Measurements from ENCODE around the gene PLA2G2C. TPM values are rescaled to one million over a fixed set of nuclear protein-coding genes. Genes with fewer than 3 reads are reported as not detected.
"Not testable (repeated sequence)": the region's sequence is repeated elsewhere in the genome, so short reads cannot be mapped to it uniquely, and the experiment has no call there.

Gene PLA2G2C
- total RNA-seq, 1 donor from 2014 or later, result not detected

DNA sequence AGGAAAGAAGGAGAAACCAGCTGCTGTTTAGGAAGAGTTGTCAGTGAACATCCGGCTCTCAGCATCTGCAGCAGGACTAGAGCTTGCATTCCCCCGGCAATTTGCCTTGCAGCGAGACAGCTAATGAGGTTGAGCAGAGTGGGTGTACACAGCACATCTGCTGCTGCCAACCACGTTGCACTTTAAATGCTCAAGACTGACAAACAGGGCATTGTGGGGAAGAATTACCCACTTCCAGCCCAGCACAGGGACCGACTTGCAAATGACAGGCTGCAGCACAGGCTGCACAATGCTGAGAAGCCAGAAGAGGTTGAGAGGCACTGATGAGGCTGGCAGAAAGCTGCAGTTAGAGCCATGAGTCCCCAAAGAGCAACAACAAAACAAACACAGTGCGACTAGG is 47.5 kb upstream of the PLA2G2C start:
- no peak overlapping the region for H3K4me2 ChIP-seq (ENCODE audit: low read length)
- DNase-seq (ENCODE audit: low read depth), result no peak
- H3K9me3 ChIP-seq (ENCODE audit: insufficient read depth, low read depth, low read length), result no peaks in the 10 kb centered on the region
- H3K4me1 Mint-ChIP-seq (ENCODE audit: low read depth, unreplicated experiment), result no peaks in the 10 kb centered on the region
- TF ChIP-seq EZH2 (IDR thresholded peaks at IDR 0.05; ENCODE audit: insufficient read depth, low read length), result no peak
- TF ChIP-seq, protein P1, sequence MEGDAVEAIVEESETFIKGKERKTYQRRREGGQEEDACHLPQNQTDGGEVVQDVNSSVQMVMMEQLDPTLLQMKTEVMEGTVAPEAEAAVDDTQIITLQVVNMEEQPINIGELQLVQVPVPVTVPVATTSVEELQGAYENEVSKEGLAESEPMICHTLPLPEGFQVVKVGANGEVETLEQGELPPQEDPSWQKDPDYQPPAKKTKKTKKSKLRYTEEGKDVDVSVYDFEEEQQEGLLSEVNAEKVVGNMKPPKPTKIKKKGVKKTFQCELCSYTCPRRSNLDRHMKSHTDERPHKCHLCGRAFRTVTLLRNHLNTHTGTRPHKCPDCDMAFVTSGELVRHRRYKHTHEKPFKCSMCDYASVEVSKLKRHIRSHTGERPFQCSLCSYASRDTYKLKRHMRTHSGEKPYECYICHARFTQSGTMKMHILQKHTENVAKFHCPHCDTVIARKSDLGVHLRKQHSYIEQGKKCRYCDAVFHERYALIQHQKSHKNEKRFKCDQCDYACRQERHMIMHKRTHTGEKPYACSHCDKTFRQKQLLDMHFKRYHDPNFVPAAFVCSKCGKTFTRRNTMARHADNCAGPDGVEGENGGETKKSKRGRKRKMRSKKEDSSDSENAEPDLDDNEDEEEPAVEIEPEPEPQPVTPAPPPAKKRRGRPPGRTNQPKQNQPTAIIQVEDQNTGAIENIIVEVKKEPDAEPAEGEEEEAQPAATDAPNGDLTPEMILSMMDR (IDR thresholded peaks at IDR 0.05; ENCODE audit: insufficient read depth, low read depth, low read length), result no peak
- H2AFZ ChIP-seq (ENCODE audit: low read depth, low read length), result no peak overlapping the region
- no peak overlapping the region for H3K27ac Mint-ChIP-seq (ENCODE audit: unreplicated experiment)
- H3K27me3 Mint-ChIP-seq (ENCODE audit: low read depth, unreplicated experiment), result peaks cover 34% of the 10 kb centered on the region
- no peaks in the 10 kb centered on the region for H3K36me3 Mint-ChIP-seq (ENCODE audit: low read depth, unreplicated experiment)
- H3K9me3 Mint-ChIP-seq (ENCODE audit: unreplicated experiment), result no peaks in the 10 kb centered on the region
- H3K4me1 ChIP-seq (ENCODE audit: insufficient read depth, low read length), result no peaks in the 10 kb centered on the region
- no peak overlapping the region for H3K4me3 Mint-ChIP-seq (ENCODE audit: unreplicated experiment)
- no peaks in the 10 kb centered on the region for H3K79me2 ChIP-seq (ENCODE audit: insufficient read depth, low read length)
- no peak for FAIRE-seq
- no peaks in the 10 kb centered on the region for H4K20me1 ChIP-seq (ENCODE audit: insufficient read depth, low read length)
- peaks cover 21% of the 10 kb centered on the region for H3K27me3 ChIP-seq (ENCODE audit: insufficient read depth, low read length)
- H3K4me3 ChIP-seq (ENCODE audit: insufficient read depth, low read depth, low read length), result no peak overlapping the region
- H3K27ac ChIP-seq (ENCODE audit: low read depth, low read length), result no peak overlapping the region
- no peak overlapping the region for H3K9ac ChIP-seq (ENCODE audit: low read length)
- H3K36me3 ChIP-seq (ENCODE audit: insufficient read depth, low read length), result no peaks in the 10 kb centered on the region

DNA sequence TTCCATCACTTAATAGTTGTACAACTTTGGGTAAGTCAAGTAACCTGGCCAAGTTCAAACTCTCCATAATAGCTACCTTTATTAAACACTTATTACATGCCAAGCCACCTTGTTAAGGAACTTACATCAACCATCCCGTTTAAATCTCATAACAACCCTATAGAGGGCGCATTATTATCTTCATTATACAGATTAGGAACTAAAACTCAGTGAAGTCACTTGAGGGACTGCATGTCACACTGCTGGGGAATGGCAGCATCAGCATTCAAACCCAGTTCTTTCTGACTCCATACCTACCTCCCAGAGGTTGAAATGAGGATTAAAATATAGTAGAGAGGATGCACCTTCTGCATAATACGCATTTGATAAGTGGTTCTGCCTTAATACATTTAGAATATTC is 47.1 kb upstream of the PLA2G2C start:
- Mint-ChIP-seq H3K4me3 (ENCODE audit: unreplicated experiment) (no peak overlapping the region), H3K4me1 (ENCODE audit: low read depth, unreplicated experiment) (no peaks in the 10 kb centered on the region), H3K27me3 (ENCODE audit: low read depth, unreplicated experiment) (peaks cover 39% of the 10 kb centered on the region), H3K36me3 (ENCODE audit: low read depth, unreplicated experiment) (no peaks in the 10 kb centered on the region), H3K9me3 (ENCODE audit: unreplicated experiment) (no peaks in the 10 kb centered on the region), H3K27ac (ENCODE audit: unreplicated experiment) (no peak overlapping the region)
- Histone ChIP-seq H3K27me3 (ENCODE audit: insufficient read depth, low read length) (peaks cover 26% of the 10 kb centered on the region), H3K9ac (ENCODE audit: low read length) (no peak overlapping the region), H4K20me1 (ENCODE audit: insufficient read depth, low read length) (no peaks in the 10 kb centered on the region), H3K79me2 (ENCODE audit: insufficient read depth, low read length) (no peaks in the 10 kb centered on the region), H3K9me3 (ENCODE audit: insufficient read depth, low read depth, low read length) (no peaks in the 10 kb centered on the region), H2AFZ (ENCODE audit: low read depth, low read length) (no peak overlapping the region), H3K36me3 (ENCODE audit: insufficient read depth, low read length) (no peaks in the 10 kb centered on the region), H3K4me3 (ENCODE audit: insufficient read depth, low read depth, low read length) (no peak overlapping the region), H3K27ac (ENCODE audit: low read depth, low read length) (no peak overlapping the region), H3K4me2 (ENCODE audit: low read length) (no peak overlapping the region), H3K4me1 (ENCODE audit: insufficient read depth, low read length) (no peaks in the 10 kb centered on the region)
- FAIRE-seq (no peak), DNase-seq (ENCODE audit: low read depth) (no peak)
- TF ChIP-seq EZH2 (IDR thresholded peaks at IDR 0.05; ENCODE audit: insufficient read depth, low read length), result no peak
- TF ChIP-seq, protein P1 (IDR thresholded peaks at IDR 0.05; ENCODE audit: insufficient read depth, low read depth, low read length), result peak; percentile 46

DNA sequence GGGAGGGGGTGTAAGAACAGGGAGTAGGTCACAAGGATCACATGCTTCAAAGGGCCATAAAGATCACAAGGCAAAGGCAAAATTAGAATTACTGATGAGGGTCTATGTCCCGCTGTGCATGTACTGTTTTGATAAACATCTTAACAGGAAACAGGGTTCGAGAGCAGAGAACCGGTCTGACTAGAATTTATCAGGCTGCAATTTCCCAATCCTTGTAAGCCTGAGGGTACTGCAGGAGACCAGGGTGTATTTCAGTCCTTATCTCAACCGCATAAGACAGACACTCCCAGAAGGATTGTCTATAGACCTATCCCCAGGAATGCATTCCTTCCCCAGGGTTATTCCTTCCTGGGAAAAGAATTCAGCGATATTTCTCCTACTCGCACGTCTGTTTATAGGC is 46.2 kb upstream of the PLA2G2C start:
- not testable (repeated sequence) for FAIRE-seq; H3K4me3 Mint-ChIP-seq (ENCODE audit: unreplicated experiment); H3K4me1 Mint-ChIP-seq (ENCODE audit: low read depth, unreplicated experiment); H3K27ac Mint-ChIP-seq (ENCODE audit: unreplicated experiment); H3K9ac ChIP-seq (ENCODE audit: low read length); H3K36me3 Mint-ChIP-seq (ENCODE audit: low read depth, unreplicated experiment); DNase-seq (ENCODE audit: low read depth); H3K79me2 ChIP-seq (ENCODE audit: insufficient read depth, low read length); H3K9me3 ChIP-seq (ENCODE audit: insufficient read depth, low read depth, low read length); H4K20me1 ChIP-seq (ENCODE audit: insufficient read depth, low read length); H3K4me1 ChIP-seq (ENCODE audit: insufficient read depth, low read length); H3K4me2 ChIP-seq (ENCODE audit: low read length); H3K4me3 ChIP-seq (ENCODE audit: insufficient read depth, low read depth, low read length); H2AFZ ChIP-seq (ENCODE audit: low read depth, low read length); H3K9me3 Mint-ChIP-seq (ENCODE audit: unreplicated experiment); H3K36me3 ChIP-seq (ENCODE audit: insufficient read depth, low read length); H3K27ac ChIP-seq (ENCODE audit: low read depth, low read length)
- peaks cover 34% of the 10 kb centered on the region for H3K27me3 ChIP-seq (ENCODE audit: insufficient read depth, low read length)
- H3K27me3 Mint-ChIP-seq (ENCODE audit: low read depth, unreplicated experiment), result peaks cover 47% of the 10 kb centered on the region
